Fibroblast of the aortic adventitia (primary cell): ENCODE measurements around the gene ARHGEF7. TPM values are rescaled to one million over a fixed set of nuclear protein-coding genes. Genes with fewer than 3 reads are reported as not detected.

Experiments used
- DNase-seq: peaks from one replicate; pipeline ENCODE4 v3.0.0-alpha.2; 2010; ENCODE audit warnings: low read depth
- H3K4me3 ChIP-seq: 2 replicates; pipeline ENCODE4 v1.5.1; 2011; ENCODE audit warnings: low read depth, mild to moderate bottlenecking, control low read depth, low read length, moderate library complexity
- total RNA-seq: library from RNA; depleted of rRNA; stranded (reverse); fragments of >200 nt; gene quantifications from 2 replicates; pipeline ENCODE4 v1.2.3, GENCODE V29; 2012; ENCODE audit warnings: low replicate concordance
- TF ChIP-seq, protein P1 (sequence below): IDR thresholded peaks from 2 replicates; pipeline ENCODE4 v1.5.1; 2011; ENCODE audit warnings: mild to moderate bottlenecking, low read length, control low read depth, inconsistent platforms; ENCODE audit not compliant: insufficient read depth

Gene ARHGEF7
- total RNA-seq, 1 donor: 35.9 TPM

GRCh38 chr13:111325941-111326620, 211.0 kb downstream of the ARHGEF7 start:
- TF ChIP-seq, protein P1, sequence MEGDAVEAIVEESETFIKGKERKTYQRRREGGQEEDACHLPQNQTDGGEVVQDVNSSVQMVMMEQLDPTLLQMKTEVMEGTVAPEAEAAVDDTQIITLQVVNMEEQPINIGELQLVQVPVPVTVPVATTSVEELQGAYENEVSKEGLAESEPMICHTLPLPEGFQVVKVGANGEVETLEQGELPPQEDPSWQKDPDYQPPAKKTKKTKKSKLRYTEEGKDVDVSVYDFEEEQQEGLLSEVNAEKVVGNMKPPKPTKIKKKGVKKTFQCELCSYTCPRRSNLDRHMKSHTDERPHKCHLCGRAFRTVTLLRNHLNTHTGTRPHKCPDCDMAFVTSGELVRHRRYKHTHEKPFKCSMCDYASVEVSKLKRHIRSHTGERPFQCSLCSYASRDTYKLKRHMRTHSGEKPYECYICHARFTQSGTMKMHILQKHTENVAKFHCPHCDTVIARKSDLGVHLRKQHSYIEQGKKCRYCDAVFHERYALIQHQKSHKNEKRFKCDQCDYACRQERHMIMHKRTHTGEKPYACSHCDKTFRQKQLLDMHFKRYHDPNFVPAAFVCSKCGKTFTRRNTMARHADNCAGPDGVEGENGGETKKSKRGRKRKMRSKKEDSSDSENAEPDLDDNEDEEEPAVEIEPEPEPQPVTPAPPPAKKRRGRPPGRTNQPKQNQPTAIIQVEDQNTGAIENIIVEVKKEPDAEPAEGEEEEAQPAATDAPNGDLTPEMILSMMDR: no peak
- H3K4me3 ChIP-seq: no peak overlapping the region
- DNase-seq: no peak

DNA sequence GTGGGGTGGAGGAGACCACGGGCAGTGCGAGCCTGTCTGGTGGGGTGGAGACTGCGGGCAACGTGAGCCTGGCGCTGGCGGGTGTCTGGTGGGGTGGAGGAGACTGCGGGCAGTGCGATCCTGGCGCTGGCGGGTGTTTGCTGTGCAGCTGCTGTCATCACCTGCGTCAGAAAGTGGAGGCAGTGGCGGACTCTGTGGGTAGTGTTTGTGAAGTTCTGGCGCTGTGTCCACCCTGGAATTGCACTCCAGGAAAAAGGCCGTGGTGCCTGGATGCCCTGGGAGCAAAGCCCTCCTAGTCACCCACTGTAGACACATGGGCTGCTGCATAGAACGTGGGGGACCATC, 211.5 kb downstream of the ARHGEF7 start:
- TF ChIP-seq, protein P1: no peak
- no peak overlapping the region for H3K4me3 ChIP-seq
- DNase-seq: no peak

DNA sequence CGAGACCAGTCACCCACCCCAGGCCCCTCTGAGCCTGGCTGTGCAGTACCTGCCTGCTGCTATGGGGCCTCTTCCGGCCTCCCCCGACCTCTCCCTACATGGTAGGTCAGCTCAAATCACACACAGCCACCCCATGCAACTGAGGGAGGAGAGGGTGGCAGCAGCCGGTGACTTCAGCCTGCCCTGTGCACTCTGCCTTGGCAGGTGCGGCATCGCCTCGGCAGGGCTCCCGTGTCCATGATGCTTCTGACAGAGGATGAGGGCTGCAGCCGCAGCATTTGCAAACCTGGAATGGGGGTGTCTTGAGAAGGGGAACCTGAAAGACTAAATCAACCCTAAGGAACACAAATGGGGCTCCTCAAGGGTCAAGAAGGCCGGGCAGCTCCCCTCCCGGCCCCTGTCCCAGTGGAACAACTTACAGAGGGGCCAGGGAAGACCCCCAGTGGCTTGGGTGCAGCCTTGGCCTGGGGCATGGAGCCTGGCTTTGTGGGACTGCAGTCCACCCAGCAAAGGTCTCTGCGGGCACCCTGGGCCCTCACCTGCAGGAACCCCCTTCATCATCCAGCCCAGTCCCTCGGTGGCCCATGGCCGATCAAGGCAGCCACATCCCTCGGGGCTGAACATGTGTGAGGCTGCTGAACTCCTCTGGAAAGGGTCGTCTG, 212.0 kb downstream of the ARHGEF7 start:
- TF ChIP-seq, protein P1: no peak
- no peak overlapping the region for H3K4me3 ChIP-seq
- no peak for DNase-seq

GRCh38 chr13:111327730-111328573, 212.8 kb downstream of the ARHGEF7 start:
- DNase-seq: no peak
- H3K4me3 ChIP-seq: no peak overlapping the region
- TF ChIP-seq, protein P1: no peak

DNA sequence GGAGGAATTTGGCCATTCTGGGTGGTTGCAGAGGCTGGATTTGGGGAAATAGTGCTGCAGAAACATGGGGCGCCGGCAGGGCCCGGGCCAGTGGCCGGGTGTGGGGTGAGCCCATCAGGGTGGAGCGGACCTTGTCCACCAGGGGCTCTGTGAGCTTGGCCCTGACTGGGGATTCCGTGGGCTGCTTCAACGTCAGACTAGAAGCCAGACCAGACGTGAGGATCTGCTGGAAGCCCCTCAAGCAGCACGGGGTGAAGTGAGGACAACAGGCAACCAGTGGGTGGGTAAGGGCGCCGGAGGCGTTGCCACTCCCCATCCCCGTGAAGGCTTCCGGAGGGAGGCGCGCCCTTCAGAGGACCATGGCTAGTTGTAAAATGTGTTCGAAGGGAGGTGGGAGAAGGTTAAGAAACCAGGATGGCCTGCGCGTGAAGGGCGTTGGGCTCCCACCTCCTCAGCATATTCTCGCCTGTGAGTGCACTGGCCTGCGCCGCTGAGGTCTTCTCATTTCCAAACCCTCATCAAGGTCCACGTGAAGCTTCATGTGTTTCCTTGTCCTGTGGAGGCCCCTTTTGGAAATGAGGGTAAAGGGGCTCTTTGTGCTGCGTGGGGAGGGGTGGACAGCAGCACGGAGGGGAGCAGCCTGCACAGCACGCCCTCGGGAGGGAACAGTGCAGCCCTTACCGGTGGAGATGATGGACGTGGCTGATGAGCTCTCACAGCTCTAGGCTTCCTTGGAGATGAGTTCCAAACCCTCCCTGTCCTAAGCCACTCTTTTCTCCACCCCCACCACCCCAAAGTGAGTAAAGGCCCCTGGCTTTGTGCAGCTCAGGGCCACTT, 213.7 kb downstream of the ARHGEF7 start:
- no peak overlapping the region for H3K4me3 ChIP-seq
- DNase-seq: no peak
- TF ChIP-seq, protein P1: no peak

DNA sequence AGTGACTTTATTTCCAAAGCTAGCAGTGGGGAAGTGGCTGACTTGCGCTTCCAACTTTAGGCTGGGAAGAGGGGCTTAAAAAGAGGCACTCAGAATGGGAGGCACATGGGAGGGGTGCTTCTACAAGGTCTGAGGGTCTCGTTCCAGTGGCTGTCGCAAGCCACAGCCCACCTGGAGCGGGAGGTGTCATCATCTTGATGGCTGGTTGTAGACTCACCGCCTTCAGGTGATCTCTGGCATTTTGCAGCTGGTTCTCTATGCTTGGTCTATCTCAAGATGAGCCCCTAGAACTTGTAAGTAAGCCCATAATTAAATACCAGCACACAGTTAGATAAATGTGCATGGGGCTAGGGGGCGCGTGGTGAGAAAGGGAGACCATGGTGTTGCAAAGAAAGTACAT, 214.5 kb downstream of the ARHGEF7 start:
- TF ChIP-seq, protein P1: no peak
- H3K4me3 ChIP-seq: no peak overlapping the region
- DNase-seq: no peak
